IPS-NIHi11 (cell line): ENCODE measurements around the gene BEST1.

Experiments used
- DNase-seq: peaks from one replicate; pipeline ENCODE4 v3.0.0; 2012; ENCODE audit warnings: mixed read lengths, low spot score

BEST1 gene

DNA sequence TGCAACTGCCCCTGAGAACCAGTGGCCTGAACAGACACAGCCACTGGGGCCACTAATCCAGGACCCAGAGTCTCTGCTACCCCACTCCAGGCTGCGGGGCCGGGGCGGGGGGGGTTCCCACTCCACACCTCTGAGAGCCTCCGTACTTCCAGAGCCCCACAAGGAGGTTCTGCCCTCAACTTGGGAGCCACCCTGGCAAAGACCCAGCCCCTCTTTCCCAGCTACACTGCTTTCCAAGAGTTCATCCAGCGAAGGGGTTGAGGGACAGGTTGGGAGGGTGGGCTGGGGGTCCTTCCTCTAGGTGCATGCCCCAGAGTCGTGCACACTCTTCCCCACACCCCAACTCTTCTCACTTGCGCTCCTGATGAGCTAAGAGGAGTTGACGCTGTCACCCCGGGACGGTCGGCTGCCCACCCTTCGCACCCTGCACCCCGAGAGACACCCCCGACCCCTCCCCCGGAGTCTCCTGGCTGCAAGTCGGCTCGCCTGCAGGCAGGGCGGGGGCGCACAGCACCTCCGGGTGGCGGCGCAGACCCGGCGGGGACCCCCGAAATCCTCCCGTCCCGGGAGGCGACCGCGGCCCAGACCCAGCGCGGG is 33.3 kb upstream of the BEST1 start:
- DNase-seq: no peak

DNA sequence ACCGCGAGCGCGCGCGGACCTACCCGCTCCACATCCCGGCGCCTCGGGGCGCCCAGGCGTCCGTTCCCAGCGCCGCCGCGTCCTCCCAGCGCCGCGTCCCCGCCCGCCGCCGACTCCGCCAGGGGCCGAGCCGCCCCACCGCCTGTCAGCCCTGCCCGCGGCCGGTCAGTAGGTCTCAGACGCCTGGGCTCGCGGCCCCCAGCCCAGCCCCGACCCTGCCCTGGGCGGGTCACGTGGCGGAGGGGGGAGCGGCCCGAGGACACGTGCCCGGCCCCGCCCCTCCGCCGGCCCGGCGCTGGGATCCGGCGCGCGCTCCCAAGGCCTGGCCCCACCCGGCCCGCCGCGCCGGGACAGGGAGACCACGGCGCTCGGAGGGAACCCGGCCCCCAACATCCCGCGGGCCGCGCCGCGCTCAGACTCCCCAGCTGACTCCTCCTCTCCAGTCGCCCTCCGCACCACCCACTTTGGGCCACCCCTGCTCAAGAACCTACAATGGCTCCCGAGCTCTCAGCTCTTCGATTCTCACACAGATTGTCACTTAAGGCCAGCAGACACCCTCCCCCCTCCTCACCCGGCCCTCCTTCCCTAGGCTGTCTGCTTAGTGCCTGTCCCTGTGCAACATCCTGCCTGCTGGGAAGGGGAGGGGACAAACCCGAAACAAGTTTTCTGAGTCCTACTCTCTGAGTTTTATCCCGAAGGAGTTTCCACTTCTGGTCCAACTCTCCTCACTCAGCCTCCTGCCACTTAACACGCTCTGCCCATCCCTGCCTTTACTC is 32.6 kb upstream of the BEST1 start, which contains the start of gene RAB3IL1:
RAB3IL1 (minus strand) TSS at position 233 of the 776 bp plus-strand sequence; CDS start at position 34, 199 bp downstream.
- peak; percentile 96 for DNase-seq

DNA sequence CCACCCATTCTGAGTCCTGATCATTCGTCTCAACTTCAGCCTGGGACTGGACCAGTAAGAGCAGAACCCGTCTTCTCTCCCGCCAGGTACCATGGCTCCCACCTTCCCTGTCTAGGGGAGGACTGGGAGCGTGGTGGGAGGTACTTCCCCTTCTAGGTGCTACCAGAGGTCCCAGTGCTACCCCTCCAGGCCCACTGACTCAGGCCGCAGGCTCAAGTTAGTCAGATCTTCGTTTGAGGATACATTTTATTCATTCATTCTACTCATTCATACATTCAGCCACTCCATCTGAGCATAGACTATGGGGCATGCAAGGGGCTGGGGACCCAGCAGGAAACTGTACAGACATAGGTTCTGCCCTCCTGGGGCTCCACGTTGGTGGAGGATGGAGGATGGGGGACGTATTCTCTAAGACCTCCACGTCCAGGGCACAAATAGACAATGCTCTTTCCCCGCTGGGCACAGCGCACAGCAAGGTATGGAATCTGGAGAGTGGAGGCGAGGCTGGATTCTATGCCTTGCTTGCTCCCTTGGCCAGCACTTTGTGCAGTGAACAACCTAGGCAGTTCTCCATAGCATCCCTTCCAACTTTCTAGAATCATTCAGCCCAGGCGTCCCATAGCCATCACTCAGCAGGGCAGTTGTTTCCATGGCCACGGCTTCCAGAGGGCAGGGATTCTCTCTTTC is 31.8 kb upstream of the BEST1 start:
- peak; percentile 3 for DNase-seq

DNA sequence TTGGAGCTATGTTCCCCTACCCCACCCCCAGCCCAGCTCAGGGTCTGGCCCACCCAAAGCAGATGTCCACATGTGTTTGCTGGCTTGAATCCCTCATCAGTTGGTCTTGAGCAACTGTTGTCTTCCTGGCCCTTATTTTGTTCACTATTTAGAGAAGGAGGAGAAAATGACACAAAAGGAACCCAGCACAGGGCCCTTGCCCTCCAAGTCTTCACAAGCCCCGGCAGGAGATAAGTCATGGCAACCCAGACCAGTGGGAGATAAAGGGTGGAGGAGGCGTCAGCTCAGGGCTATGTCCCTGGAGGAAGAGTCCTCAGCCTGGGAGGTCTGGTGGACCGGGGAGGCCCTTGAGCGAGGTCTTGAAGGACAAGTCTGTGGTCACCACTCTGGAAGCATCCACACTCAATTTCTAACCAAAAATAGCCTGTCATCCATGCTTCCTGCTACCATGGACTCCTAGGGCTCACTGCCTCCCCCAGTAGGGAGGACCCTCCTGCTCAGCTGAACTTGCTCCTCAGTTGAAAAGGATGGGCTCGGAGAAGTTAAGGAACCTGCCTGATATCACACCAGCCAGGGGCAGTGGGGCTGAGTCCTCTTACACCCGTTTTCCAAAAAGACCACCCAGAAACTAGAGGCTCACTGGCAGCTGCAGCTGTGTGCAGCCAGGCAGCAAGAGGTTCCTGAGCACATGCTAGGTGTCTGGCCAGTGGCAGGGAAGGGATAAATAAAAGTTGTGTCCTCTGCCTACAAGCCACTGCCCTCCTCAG is 31.0 kb upstream of the BEST1 start:
- DNase-seq: peak; percentile 1

DNA sequence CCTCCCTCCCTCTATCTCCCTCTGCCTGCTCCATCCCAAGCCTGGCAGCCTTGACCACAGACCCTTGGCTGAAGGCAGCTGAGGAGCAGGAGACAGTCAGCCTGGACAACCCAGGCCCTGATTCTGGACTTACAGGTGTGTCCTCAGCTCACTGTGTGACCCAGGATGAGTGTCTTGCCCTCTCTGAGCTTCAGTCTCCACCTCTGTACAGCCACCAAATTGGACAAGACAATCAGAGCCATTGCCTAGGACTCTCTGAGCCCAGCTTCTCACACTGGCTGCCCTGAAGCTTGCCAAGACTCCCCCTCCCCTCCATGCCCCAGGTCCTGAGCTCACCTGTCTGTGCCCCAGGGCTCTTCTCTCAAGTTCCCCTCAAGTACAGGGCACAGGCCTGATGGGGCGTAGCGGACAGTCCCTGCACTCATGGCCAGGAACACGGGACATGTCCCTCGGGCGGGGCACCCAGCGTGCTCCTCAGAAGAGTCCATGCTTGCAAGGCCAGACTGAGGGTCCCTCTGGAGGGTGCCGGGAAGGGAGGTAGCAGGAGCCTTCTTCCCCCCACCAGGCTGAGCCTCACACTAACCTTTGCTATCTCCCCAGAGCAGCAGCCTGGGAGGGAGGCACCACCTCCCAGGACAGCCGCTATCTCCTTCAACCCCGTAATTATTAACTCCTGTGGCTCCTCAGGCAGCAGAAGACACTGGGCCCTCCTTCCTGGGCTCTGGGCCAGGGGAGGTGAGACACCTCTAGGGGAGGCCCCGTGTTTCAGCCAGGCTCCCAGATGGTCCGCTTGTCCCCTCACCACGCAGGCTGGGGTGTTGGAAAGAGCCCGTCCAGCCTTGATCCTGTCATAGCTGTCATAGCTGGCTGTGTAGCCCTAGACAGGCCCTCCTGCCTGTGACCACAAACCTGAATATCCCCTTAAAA is 30.2 kb upstream of the BEST1 start:
- DNase-seq: no peak

DNA sequence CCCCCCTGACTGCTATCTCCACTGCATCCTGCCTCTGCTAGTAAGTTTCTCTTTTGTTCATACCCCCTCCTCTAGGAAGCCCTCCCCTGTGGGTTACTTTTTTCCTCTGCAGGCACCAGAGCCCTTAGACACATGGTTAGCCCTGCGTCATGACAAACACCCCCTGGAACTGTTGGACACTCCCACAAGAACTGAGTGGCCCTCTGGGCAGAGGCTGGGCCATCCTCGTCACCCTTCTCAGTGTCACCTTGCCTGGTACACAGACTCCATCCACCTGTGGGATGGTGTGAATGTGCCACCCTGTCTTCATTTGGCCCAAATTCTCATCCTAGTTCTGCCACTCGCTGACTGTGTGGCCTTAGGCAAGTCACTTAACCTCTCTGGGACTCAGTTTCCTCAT is 28.7 kb upstream of the BEST1 start:
- no peak for DNase-seq

DNA sequence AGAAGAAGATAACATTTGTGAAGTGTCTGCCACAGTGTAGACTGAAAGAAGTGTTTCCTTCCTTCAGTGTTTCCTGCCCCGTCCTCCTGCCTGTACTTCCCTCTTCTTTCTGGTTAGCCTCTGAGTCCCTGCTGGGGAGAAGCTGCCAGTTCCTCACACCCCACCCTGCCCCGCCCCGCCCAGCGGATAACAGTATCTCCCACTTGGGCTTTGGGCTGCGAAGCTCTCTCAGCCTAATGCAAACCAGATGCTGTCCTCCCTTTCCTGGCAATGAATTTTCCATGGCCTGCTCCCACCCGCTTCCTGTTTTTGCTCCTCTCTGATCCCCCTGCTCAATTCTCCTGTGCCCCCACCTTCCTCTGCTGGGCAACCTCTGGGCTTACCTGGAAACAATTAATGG is 27.6 kb upstream of the BEST1 start:
- no peak for DNase-seq

DNA sequence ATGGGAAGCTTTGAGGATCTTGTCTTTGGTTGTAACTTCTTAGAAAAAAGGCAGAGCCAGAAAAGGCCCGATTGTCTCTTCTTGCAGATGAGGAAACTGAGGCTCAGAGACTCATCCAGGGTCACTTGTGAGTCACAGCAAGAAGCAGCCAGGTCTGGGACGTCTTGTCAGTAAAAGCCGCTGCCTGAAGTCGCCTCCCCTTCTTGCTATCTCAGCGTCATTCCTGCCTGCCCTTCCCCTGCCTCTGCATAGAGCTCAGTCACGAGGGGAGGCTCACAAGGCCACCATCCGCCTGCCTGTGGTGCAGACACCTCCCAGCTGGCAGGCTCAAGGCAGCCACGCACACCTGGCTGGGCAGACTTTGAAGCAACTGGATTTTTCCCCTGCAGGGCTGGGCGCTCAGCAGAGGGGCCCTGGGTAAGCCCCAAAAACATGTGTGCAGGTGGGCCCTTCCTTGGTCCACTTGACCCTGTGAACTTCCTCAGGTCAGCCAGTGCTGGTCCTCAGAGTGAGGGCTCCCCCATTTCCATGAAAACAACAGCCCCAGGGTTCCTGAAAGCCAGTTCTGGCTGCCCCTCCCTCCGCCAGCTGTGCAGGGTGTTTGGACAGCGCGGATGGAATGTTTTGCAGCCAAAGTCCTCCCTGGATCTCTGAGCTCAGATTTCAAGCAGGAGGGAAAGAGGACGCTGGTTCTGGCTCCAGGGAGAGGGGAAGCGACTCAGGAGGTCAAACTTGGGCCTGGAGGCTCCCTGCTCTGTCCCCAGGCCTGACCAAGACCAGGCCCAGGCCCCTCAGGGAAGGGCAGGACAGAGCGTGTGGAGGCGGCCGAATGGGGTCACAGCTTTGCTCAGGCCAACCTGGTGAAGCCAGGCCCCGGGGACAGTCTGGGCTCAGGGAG is 26.7 kb upstream of the BEST1 start:
- peak; percentile 69 for DNase-seq

DNA sequence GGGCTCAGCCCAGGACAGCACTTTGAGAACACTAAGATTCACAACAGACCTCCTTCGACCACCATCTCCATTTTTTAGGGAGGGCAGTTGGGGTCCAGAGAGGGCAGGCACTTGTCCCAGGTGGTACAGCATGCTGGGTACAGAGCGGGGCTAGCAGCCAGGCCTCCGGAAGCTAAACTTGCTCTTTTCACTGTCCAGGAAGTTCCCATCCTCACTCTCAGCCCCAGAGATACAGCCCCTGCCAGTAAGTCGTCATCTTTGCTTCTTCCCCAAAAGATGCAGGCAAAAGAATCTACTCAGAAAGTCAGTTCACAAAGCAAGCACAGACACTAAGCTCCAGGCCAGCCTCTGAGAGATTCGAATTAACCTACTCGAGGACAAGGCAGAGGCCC is 26.1 kb upstream of the BEST1 start:
- no peak for DNase-seq

DNA sequence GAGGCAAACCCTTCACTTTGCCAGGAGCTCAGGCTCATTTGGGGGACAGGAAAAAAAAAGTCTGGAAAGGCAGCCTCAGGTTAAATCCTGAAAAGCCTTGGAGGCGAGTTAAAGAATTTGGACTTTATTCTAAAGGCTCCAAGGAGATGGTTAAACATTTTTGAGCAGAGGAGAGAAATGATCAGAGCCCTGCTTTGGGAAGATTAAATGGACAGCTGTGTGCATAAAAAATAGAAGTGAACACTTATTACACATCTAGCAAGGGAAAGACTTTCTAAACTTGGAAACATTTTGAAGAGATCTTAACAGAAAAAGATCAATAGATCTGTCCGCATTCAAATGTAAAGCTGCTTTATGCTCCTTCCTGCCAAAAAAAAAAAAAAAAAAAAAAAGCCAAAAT is 24.4 kb upstream of the BEST1 start:
- no peak for DNase-seq

DNA sequence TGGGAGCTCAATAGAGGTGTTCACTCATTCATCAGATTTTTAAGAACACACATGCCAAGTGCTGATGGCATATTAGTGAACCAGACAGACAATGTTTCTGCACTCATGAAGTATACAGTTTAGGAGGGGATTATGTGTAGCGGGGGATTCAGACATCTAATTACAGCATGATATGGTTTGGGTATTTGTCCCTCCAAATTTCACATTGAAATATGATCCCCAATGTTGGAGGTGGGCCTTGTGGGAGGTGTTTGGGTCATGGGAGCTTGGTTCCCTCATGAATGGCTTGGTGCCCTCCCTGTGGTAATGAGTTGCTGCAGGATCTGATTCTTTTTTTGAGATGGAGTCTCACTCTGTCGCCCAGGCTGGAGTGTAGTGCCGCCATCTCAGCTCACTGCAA is 23.9 kb upstream of the BEST1 start:
- DNase-seq: no peak

DNA sequence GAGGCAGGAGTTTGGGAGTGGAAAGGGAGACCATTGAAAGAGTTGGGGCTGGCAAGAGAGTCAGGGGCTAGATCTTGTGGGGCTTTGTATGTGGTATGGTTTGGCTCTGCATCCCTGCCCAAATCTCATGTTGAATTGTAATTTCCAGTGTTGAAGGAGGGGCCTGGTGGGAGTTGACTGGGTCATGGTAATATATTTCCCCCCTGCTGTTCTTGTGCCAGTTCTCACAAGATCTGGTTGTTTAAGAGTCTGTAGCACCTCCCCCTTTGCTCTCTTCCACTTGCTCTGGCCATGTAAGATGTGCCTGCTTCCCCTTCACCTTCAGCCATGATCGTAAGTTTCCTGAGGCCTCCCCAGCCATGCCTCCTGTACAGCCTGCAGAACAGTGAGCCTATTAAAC is 22.6 kb upstream of the BEST1 start:
- no peak for DNase-seq

DNA sequence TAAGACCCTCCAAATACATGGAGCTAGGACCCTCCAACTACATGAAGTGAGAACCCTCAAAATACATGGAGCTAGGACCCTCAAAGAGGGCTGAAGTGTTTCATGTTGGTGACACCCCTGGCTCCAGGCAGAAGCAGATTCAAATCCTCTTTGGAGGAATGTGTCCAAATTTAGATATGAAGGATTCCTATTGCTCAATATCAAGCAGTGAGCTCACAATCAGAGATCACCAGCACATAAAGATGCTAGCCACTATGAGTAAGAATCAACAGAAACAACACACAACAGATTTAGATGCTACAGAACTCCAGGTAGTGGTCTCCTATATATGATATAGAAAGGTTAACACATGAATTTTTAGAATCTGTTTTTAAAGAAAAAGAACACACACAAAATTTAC is 21.5 kb upstream of the BEST1 start:
- no peak for DNase-seq

DNA sequence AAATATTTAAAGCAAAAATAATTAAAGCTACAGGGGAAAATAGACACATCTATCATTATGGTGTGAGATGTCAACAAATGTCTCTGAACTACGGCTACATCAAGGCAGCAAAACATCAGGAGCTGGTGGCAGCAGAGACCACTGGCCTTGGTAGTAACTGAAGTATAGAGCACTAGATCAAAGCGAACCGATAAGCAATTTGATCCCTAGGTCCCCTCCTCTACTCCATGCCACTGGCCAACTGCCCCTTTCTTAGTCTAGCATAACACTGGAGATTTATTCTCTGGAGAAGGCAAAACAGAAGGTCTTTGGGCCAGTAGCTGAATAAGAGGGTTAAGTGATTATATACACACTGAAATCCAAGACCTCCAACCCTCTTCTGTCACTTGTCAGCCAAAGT is 19.2 kb upstream of the BEST1 start:
- no peak for DNase-seq

DNA sequence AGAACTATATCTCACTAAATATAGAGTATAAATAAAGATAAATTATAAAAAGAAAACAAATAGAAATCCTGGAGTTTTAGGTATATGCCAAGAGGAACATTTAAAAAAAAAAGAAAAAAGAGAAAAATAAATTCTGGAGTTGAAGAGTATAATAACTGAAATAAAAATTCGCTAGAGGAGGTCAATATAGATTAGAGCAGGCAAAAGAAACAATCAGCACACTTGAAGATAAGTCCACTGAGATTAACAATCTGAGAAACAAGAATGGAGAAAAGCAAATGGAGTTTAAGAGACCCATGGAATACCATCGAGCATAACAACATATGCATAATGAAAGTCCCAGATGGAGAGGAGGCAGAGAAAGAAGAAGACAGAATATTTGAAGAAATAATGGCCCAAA is 14.3 kb upstream of the BEST1 start:
- no peak for DNase-seq

DNA sequence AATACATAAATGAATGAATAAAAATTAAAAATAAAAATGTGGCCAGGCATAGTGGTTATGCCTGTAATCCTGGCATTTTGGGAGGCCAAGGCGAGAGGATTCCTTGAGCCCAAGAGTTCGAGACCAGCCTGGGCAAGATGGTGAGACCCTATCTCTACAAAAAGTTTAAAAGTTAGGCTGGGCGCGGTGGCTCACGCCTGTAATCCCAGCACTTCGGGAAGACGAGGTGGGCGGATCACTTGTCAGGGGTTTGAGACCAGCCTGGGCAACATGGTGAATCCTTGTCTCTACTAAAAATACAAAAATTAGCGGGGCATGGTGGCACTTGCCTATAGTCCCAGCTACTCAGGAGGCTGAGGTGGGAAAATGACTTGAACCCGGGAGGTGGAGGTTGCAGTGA is 9.7 kb upstream of the BEST1 start:
- no peak for DNase-seq

DNA sequence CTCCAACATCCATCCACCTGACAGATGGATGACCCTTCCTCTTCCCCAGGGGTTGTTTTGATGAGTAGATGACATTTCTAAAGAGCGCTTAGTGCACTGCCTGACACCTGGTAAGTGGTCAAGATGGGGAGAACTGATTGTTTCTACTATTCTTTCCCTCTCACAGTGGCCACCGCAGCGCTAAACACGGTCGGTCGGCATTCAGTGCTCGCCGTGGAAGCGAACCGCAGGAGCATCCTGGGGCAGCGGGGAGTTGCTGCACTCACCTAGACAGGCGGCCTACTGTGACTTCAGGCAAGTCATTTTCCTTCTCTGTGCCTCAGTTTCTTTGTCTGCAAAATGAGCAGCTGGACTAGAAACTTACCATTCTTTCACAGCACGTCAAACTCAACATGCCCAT is 5.0 kb upstream of the BEST1 start:
- DNase-seq: no peak

DNA sequence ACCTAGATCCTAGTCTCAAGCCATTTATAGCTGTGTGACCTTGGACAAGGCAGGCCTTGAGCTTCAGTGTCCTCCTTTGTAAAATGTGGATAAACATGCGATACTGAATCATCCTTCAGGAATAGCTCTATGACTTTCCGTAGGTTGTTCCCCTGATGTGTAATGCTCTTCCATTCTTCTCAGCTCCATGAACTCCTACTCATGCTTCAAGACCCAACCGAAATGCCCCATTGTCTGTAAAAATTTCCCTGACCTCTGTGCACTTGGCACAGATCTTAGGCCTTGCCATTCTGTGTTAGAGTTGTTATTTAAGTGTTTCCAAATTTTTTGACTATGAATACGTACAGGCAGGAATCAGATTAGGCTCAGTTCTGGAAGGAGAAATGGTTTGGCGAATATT is 3.3 kb upstream of the BEST1 start:
- no peak for DNase-seq

DNA sequence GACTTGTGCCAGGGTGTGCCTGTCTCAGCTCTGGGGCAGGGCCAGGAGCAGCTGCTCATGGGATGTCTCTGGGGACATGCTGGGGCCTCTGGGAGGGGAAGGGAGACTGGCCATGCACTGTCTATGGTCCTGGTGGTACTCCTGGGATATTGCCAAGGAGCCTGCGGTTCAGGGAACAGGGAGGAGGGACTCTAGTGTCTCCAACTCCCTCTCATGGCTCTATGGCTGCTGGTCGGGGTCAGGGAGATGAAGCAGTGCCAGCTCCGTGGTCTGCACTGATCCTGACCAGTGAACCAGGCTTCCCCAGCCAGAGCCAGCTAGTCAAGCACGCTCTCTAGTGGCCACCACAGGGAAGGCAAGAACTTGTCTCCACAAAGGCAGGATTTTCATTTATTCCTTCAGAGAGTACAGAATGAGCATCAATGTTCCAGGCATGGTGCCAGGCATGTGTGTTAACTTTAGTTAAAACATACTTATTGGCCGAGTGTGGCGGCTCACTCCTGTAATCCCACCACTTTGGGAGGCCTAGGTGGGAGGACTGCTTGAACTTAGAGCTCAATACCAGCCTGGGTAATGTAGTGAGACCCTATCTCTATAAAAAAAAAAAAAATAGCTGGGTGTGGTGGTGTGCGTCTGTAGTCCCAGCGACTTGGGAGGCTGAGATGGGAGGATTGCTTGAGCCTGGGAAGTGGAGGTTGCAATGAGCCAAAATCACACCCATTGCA is 2.5 kb upstream of the BEST1 start:
- peak; percentile 93 for DNase-seq

DNA sequence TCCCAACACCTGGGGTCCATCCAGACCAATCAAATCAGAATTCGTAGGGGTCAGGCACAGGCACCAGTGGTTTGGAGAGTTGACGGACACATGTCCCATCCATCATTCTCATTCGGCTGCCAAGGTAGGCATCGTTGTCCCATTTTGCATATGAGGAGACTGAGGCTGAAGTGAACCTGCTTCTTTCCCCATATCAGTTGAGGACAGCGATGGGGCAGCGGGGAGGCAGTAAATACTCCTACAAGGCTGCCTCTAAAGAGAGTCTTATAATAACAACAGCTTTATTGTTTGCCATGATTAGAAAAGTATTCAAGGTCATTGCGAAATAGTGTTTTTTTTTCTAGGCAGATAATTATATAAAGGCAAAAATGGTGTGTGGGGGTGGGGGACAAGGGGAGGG is 1.6 kb upstream of the BEST1 start:
- no peak for DNase-seq
